Measurements from ENCODE around the gene LRRTM2. TPM values are rescaled to one million over a fixed set of nuclear protein-coding genes. Genes with fewer than 3 reads are reported as not detected.

LRRTM2 gene
- total RNA-seq, 1 experiment from 2014 or later, result not detected

GRCh38 chr5:138895918-138896317 is 20.8 kb upstream of the LRRTM2 start:
- no peak for ATAC-seq
- Mint-ChIP-seq H3K4me3 (no peak overlapping the region), H3K4me1 (no peaks in the 10 kb centered on the region), H3K27ac (no peak overlapping the region), H3K27me3 (ENCODE audit: low read depth) (no peaks in the 10 kb centered on the region), H3K9me3 (peaks cover 3% of the 10 kb centered on the region), H3K36me3 (peaks cover 24% of the 10 kb centered on the region)
- TF ChIP-seq ZSCAN18 (CRISPR knock-in tag; IDR thresholded peaks at IDR 0.05), result no peak
- no peak for TF ChIP-seq FOXP1 (CRISPR knock-in tag; IDR thresholded peaks at IDR 0.05; ENCODE audit: borderline replicate concordance)
- TF ChIP-seq TP53 (CRISPR knock-in tag; IDR thresholded peaks at IDR 0.05), result no peak
- TF ChIP-seq NFATC4 (CRISPR knock-in tag; IDR thresholded peaks at IDR 0.05), result no peak
- TF ChIP-seq ZNF416 (CRISPR knock-in tag; IDR thresholded peaks at IDR 0.05), result no peak
- TF ChIP-seq ZNF219 (CRISPR knock-in tag; IDR thresholded peaks at IDR 0.05; ENCODE audit: borderline replicate concordance), result no peak
- no peak for TF ChIP-seq NR2C2 (CRISPR knock-in tag; IDR thresholded peaks at IDR 0.05)
- TF ChIP-seq ELF4 (CRISPR knock-in tag; IDR thresholded peaks at IDR 0.05; ENCODE audit: low read depth), result no peak
- TF ChIP-seq ZNF138 (CRISPR knock-in tag; conservative IDR thresholded peaks at IDR 0.05), result no peak
- TF ChIP-seq GTF2I (CRISPR knock-in tag; conservative IDR thresholded peaks at IDR 0.05), result no peak
- TF ChIP-seq, protein P1, sequence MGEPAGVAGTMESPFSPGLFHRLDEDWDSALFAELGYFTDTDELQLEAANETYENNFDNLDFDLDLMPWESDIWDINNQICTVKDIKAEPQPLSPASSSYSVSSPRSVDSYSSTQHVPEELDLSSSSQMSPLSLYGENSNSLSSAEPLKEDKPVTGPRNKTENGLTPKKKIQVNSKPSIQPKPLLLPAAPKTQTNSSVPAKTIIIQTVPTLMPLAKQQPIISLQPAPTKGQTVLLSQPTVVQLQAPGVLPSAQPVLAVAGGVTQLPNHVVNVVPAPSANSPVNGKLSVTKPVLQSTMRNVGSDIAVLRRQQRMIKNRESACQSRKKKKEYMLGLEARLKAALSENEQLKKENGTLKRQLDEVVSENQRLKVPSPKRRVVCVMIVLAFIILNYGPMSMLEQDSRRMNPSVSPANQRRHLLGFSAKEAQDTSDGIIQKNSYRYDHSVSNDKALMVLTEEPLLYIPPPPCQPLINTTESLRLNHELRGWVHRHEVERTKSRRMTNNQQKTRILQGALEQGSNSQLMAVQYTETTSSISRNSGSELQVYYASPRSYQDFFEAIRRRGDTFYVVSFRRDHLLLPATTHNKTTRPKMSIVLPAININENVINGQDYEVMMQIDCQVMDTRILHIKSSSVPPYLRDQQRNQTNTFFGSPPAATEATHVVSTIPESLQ (CRISPR knock-in tag; IDR thresholded peaks at IDR 0.05), result no peak
- no peak for TF ChIP-seq AFF4 (CRISPR knock-in tag; IDR thresholded peaks at IDR 0.05; ENCODE audit: borderline replicate concordance)
- TF ChIP-seq ZNF317 (CRISPR knock-in tag; IDR thresholded peaks at IDR 0.05; ENCODE audit: borderline replicate concordance, low read depth), result no peak
- TF ChIP-seq EMX1 (CRISPR knock-in tag; IDR thresholded peaks at IDR 0.05), result no peak
- no peak for TF ChIP-seq NFE2L1 (CRISPR knock-in tag; IDR thresholded peaks at IDR 0.05)
- no peak for TF ChIP-seq SOX15 (CRISPR knock-in tag; IDR thresholded peaks at IDR 0.05)
- no peak for TF ChIP-seq CREM (CRISPR knock-in tag; IDR thresholded peaks at IDR 0.05)
- ChIA-PET CTCF (no interaction called here), POLR2A (no interaction called here)
- DNase-seq (ENCODE audit: low spot score), result no peak

GRCh38 chr5:138890644-138891043 is 15.5 kb upstream of the LRRTM2 start:
- H3K27me3 Mint-ChIP-seq (ENCODE audit: low read depth), result no peaks in the 10 kb centered on the region
- CTCF ChIA-PET, result no interaction called here
- DNase-seq (ENCODE audit: low spot score) (no peak), ATAC-seq (no peak)
- H3K4me1 Mint-ChIP-seq, result peaks cover 10% of the 10 kb centered on the region
- H3K9me3 Mint-ChIP-seq, result peaks cover 23% of the 10 kb centered on the region
- no peak overlapping the region for H3K4me3 Mint-ChIP-seq
- no peak overlapping the region for H3K27ac Mint-ChIP-seq
- TF ChIP-seq, protein P2, sequence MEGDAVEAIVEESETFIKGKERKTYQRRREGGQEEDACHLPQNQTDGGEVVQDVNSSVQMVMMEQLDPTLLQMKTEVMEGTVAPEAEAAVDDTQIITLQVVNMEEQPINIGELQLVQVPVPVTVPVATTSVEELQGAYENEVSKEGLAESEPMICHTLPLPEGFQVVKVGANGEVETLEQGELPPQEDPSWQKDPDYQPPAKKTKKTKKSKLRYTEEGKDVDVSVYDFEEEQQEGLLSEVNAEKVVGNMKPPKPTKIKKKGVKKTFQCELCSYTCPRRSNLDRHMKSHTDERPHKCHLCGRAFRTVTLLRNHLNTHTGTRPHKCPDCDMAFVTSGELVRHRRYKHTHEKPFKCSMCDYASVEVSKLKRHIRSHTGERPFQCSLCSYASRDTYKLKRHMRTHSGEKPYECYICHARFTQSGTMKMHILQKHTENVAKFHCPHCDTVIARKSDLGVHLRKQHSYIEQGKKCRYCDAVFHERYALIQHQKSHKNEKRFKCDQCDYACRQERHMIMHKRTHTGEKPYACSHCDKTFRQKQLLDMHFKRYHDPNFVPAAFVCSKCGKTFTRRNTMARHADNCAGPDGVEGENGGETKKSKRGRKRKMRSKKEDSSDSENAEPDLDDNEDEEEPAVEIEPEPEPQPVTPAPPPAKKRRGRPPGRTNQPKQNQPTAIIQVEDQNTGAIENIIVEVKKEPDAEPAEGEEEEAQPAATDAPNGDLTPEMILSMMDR (IDR thresholded peaks at IDR 0.05), result no peak
- TF ChIP-seq, protein P3, sequence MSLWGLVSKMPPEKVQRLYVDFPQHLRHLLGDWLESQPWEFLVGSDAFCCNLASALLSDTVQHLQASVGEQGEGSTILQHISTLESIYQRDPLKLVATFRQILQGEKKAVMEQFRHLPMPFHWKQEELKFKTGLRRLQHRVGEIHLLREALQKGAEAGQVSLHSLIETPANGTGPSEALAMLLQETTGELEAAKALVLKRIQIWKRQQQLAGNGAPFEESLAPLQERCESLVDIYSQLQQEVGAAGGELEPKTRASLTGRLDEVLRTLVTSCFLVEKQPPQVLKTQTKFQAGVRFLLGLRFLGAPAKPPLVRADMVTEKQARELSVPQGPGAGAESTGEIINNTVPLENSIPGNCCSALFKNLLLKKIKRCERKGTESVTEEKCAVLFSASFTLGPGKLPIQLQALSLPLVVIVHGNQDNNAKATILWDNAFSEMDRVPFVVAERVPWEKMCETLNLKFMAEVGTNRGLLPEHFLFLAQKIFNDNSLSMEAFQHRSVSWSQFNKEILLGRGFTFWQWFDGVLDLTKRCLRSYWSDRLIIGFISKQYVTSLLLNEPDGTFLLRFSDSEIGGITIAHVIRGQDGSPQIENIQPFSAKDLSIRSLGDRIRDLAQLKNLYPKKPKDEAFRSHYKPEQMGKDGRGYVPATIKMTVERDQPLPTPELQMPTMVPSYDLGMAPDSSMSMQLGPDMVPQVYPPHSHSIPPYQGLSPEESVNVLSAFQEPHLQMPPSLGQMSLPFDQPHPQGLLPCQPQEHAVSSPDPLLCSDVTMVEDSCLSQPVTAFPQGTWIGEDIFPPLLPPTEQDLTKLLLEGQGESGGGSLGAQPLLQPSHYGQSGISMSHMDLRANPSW (CRISPR knock-in tag; conservative IDR thresholded peaks at IDR 0.05; ENCODE audit: low read depth), result no peak
- TF ChIP-seq ZNF121 (CRISPR knock-in tag; IDR thresholded peaks at IDR 0.05) (no peak), TEAD1 (CRISPR knock-in tag; IDR thresholded peaks at IDR 0.05) (no peak)
- POLR2A ChIA-PET, result no interaction called here
- H3K36me3 Mint-ChIP-seq, result peaks cover 59% of the 10 kb centered on the region
